Upper lobe of right lung (tissue), 1 donor: ENCODE measurements around the gene MED27. TPM values are rescaled to one million over a fixed set of nuclear protein-coding genes. Genes with fewer than 3 reads are reported as not detected.

Experiments
- ATAC-seq: fragments of 200-7000 bp; cut with Tn5 transposase; one replicate; pipeline ENCODE4 v1.9.1; 2020; ENCODE audit warnings: mild to moderate bottlenecking, moderate library complexity
- DNase-seq: peaks from one replicate; pipeline ENCODE4 v3.0.0-alpha.2; 2020
- H3K27ac ChIP-seq: fragments of 200-600 bp; one replicate; pipeline ENCODE4 v1.8.0; 2022
- H3K27me3 ChIP-seq: fragments of 200-600 bp; one replicate; pipeline ENCODE4 v1.8.0; 2022; ENCODE audit warnings: mild to moderate bottlenecking
- H3K36me3 ChIP-seq: fragments of 200-600 bp; one replicate; pipeline ENCODE4 v1.8.0; 2022
- H3K4me1 ChIP-seq: fragments of 200-600 bp; one replicate; pipeline ENCODE4 v1.8.0; 2022
- H3K4me3 ChIP-seq: fragments of 200-600 bp; one replicate; pipeline ENCODE4 v1.8.0; 2022; ENCODE audit warnings: mild to moderate bottlenecking
- H3K9me3 ChIP-seq: fragments of 200-600 bp; one replicate; pipeline ENCODE4 v1.8.0; 2022
- CTCF ChIP-seq: fragments of 200-600 bp; IDR thresholded peaks from one replicate; pipeline ENCODE4 v1.8.0; 2022; ENCODE audit warnings: antibody characterized with exemption
- intact Hi-C: fragments of 100-400 bp; cut with DNase I; formaldehyde crosslinking; loops from one replicate; pipeline ENCODE4 v1.11.0; 2022
- total RNA-seq: library from RNA; stranded (reverse); fragmentation: NEBNext Ultra II Directional; extraction: Animal tissue kit (Norgen Biotek cat#: 25700); gene quantifications from one replicate; pipeline ENCODE4 v1.2.1, GENCODE V29; 2021
- donor health status: DM: no; HTN: yes; CAD: no; lungs with severe emphysema.

The MED27 gene
- total RNA-seq, 1 donor from 2014 or later, result 14.2 TPM

- Histone ChIP-seq H3K4me1 (peaks cover 10% of the 10 kb centered on the region), H3K27me3 (no peaks in the 10 kb centered on the region), H3K9me3 (no peaks in the 10 kb centered on the region), H3K27ac (no peak overlapping the region), H3K4me3 (no peak overlapping the region), H3K36me3 (no peaks in the 10 kb centered on the region)
- DNase-seq (peak; percentile 71), ATAC-seq (peak; percentile 83)
- intact Hi-C loops, result no loop called here
- TF ChIP-seq CTCF, result no peak
Observed at GRCh38 chr9:132032238-132032950, 47.3 kb downstream of the MED27 start.

- Histone ChIP-seq H3K4me1 (peaks cover 10% of the 10 kb centered on the region), H3K27ac (no peak overlapping the region), H3K36me3 (no peaks in the 10 kb centered on the region), H3K27me3 (no peaks in the 10 kb centered on the region), H3K4me3 (no peak overlapping the region), H3K9me3 (no peaks in the 10 kb centered on the region)
- no peak for ATAC-seq
- no peak for DNase-seq
- intact Hi-C loops, result no loop called here
- no peak for TF ChIP-seq CTCF
Observed at GRCh38 chr9:132031467-132032237, 48.0 kb downstream of the MED27 start.

GRCh38 chr9:132030626-132031325 lies 48.9 kb downstream of the MED27 start:
- no peak for ATAC-seq
- no peak for TF ChIP-seq CTCF
- H3K4me3 ChIP-seq, result no peak overlapping the region
- no peak overlapping the region for H3K27ac ChIP-seq
- H3K4me1 ChIP-seq, result peaks cover 10% of the 10 kb centered on the region
- H3K36me3 ChIP-seq, result no peaks in the 10 kb centered on the region
- no peak for DNase-seq
- H3K9me3 ChIP-seq, result no peaks in the 10 kb centered on the region
- H3K27me3 ChIP-seq, result no peaks in the 10 kb centered on the region
- intact Hi-C loops, result no loop called here

- intact Hi-C loops, result no loop called here
- no peak for DNase-seq
- H3K27ac ChIP-seq, result no peak overlapping the region
- no peaks in the 10 kb centered on the region for H3K27me3 ChIP-seq
- no peaks in the 10 kb centered on the region for H3K9me3 ChIP-seq
- ATAC-seq, result peak; percentile 92
- peaks cover 13% of the 10 kb centered on the region for H3K4me1 ChIP-seq
- no peak for TF ChIP-seq CTCF
- no peaks in the 10 kb centered on the region for H3K36me3 ChIP-seq
- no peak overlapping the region for H3K4me3 ChIP-seq
Observed at GRCh38 chr9:132027752-132028663, 51.7 kb downstream of the MED27 start.

- no peak for ATAC-seq
- intact Hi-C loops, result no loop called here
Observed at GRCh38 chr9:132026932-132027585, 52.6 kb downstream of the MED27 start.

More at GRCh38 chr9:132026932-132027585, 52.6 kb downstream of the MED27 start:
- no peaks in the 10 kb centered on the region for H3K27me3 ChIP-seq
- no peak overlapping the region for H3K4me3 ChIP-seq
- no peak for TF ChIP-seq CTCF
- peaks cover 5% of the 10 kb centered on the region for H3K4me1 ChIP-seq
- no peak for DNase-seq
- H3K36me3 ChIP-seq, result no peaks in the 10 kb centered on the region
- H3K9me3 ChIP-seq, result no peaks in the 10 kb centered on the region
- H3K27ac ChIP-seq, result no peak overlapping the region
